Measurements from ENCODE around the gene WDR7. TPM values are rescaled to one million over a fixed set of nuclear protein-coding genes. Genes with fewer than 3 reads are reported as not detected.

The WDR7 gene
- total and polyA plus RNA-seq, 9 of the 15 experiments (the other 6 are each of a cell fraction or from before 2014, with no cell fraction given): 1.4 to 9.4 (median 5.3) TPM

- ATAC-seq (no peak), DNase-seq (ENCODE audit: extremely low read depth in 1 of 4, low spot score in 3 of 4) (no peak), FAIRE-seq (no peak)
- H3K9ac ChIP-seq (ENCODE audit: insufficient read depth in 1 of 2, low read depth in 2 of 2, low read length in 2 of 2): no peak overlapping the region
- no peaks in the 10 kb centered on the region for H3K9me1 ChIP-seq (ENCODE audit: control insufficient read depth, insufficient read depth, low read length)
- WGBS (ENCODE audit: insufficient coverage, low coverage, missing lambda C conversion rate): 0% methylated on average over 1 of the region's 1 CpG
- H3K4me1 ChIP-seq (replicated peaks in 1 of 2; ENCODE audit: control insufficient read depth in 2 of 2, insufficient read depth in 2 of 2, low read length in 2 of 2): peaks cover 0 to 5% of the 10 kb centered on the region in 2 experiments; a peak in 1 of 5 replicates
- BruUV-seq (replicated peaks): no TSS peak
- TF ChIP-seq ZC3H11A (IDR thresholded peaks at IDR 0.05; ENCODE audit: low read depth, low read length) (no peak), TCF7L2 (IDR thresholded peaks at IDR 0.05; ENCODE audit: low read depth, low read length) (no peak), PKNOX1 (IDR thresholded peaks at IDR 0.05) (no peak), ASH1L (IDR thresholded peaks at IDR 0.05; ENCODE audit: borderline replicate concordance, low read depth, partially characterized antibody) (no peak)
- CTCF ChIA-PET (ENCODE audit: low intra/inter-chr PET ratio): no interaction called here
- no peak overlapping the region for H3K4me3 ChIP-seq
- H3K27me3 ChIP-seq (ENCODE audit: control insufficient read depth in 2 of 2, insufficient read depth in 2 of 2, low read length in 2 of 2): no peaks in the 10 kb centered on the region
- no peaks in the 10 kb centered on the region for H3K9me3 ChIP-seq (replicated peaks; ENCODE audit: control insufficient read depth, insufficient read depth, low read depth, low read length)
- in situ Hi-C loops (cut with MboI): no loop called here
- no peaks in the 10 kb centered on the region for H3K79me2 ChIP-seq (ENCODE audit: control insufficient read depth, insufficient read depth, low read length)
- POLR2A ChIA-PET: interaction anchor here (1.3 kb wide), 1 partner anchor 12 kb away, joined by 3 read pairs; no protein-coding TSS in a partner anchor
- no peak overlapping the region for H3K4me2 ChIP-seq (ENCODE audit: insufficient read depth, low read length)
- H2AFZ ChIP-seq (ENCODE audit: low read depth, low read length): no peak overlapping the region
- intact Hi-C loops (cut with micrococcal nuclease): no loop called here
- H3K27ac ChIP-seq (ENCODE audit: extremely low read depth, low read depth, low read length): no peak overlapping the region
- no peaks in the 10 kb centered on the region; the same call in 2 of the 3 replicates for H3K36me3 ChIP-seq (ENCODE audit: control insufficient read depth, insufficient read depth, low read length)
- no peaks in the 10 kb centered on the region for H4K20me1 ChIP-seq (replicated peaks; ENCODE audit: control insufficient read depth, insufficient read depth, low read length)
Measured at GRCh38 chr18:56721031-56721430, 69.9 kb downstream of the WDR7 start.

- H4K20me1 ChIP-seq (replicated peaks; ENCODE audit: control insufficient read depth, insufficient read depth, low read length): no peaks in the 10 kb centered on the region
- H3K79me2 ChIP-seq (ENCODE audit: control insufficient read depth, insufficient read depth, low read length): no peaks in the 10 kb centered on the region
- DNase-seq (ENCODE audit: extremely low read depth in 1 of 4, low spot score in 3 of 4): no peak
- H3K27me3 ChIP-seq (ENCODE audit: control insufficient read depth in 2 of 2, insufficient read depth in 2 of 2, low read length in 2 of 2): no peaks in the 10 kb centered on the region
- H3K4me2 ChIP-seq (ENCODE audit: insufficient read depth, low read length): no peak overlapping the region
- no peaks in the 10 kb centered on the region for H3K9me1 ChIP-seq (ENCODE audit: control insufficient read depth, insufficient read depth, low read length)
- no peak overlapping the region for H3K27ac ChIP-seq (ENCODE audit: extremely low read depth, low read depth, low read length)
- intact Hi-C loops (cut with micrococcal nuclease) (no loop called here), in situ Hi-C loops (cut with MboI) (no loop called here)
- TF ChIP-seq ZNF707 (CRISPR knock-in tag; conservative IDR thresholded peaks at IDR 0.05): no peak
- TF ChIP-seq NR4A1 (CRISPR knock-in tag; IDR thresholded peaks at IDR 0.05): no peak
- no peak for TF ChIP-seq NR4A1 (tag; IDR thresholded peaks at IDR 0.05)
- TF ChIP-seq ARID1B (IDR thresholded peaks at IDR 0.05): no peak
- TF ChIP-seq ARNT (IDR thresholded peaks at IDR 0.05): no peak
- TF ChIP-seq JUND (IDR thresholded peaks at IDR 0.05; ENCODE audit: borderline replicate concordance, low read depth, low read length): no peak
- TF ChIP-seq JUND (tag; IDR thresholded peaks at IDR 0.05; ENCODE audit: borderline replicate concordance, low read depth, low read length): no peak
- TF ChIP-seq E2F6 (IDR thresholded peaks at IDR 0.05; ENCODE audit: borderline replicate concordance in 1 of 2, extremely low read depth in 1 of 2, insufficient read depth in 1 of 2, insufficient read length in 1 of 2, low read depth in 1 of 2, low read length in 1 of 2, poor library complexity in 1 of 2, severe bottlenecking in 1 of 2): no peak
- no peak overlapping the region for H2AFZ ChIP-seq (ENCODE audit: low read depth, low read length)
- ATAC-seq: no peak
- ChIA-PET CTCF (ENCODE audit: low intra/inter-chr PET ratio) (no interaction called here), POLR2A (interaction anchor here (1.3 kb wide), 1 partner anchor 12 kb away, joined by 3 read pairs; no protein-coding TSS in a partner anchor)
- H3K9ac ChIP-seq (ENCODE audit: insufficient read depth in 1 of 2, low read depth in 2 of 2, low read length in 2 of 2): no peak overlapping the region
- no TSS peak for BruUV-seq (replicated peaks)
- 19% methylated on average over 3 of the region's 3 CpGs for WGBS (ENCODE audit: insufficient coverage, low coverage, missing lambda C conversion rate)
- no peak for FAIRE-seq
- no peaks in the 10 kb centered on the region for H3K9me3 ChIP-seq (replicated peaks; ENCODE audit: control insufficient read depth, insufficient read depth, low read depth, low read length)
- no peak overlapping the region for H3K4me3 ChIP-seq
- peaks cover 0 to 5% of the 10 kb centered on the region in 2 experiments; a peak in 1 of 5 replicates for H3K4me1 ChIP-seq (replicated peaks in 1 of 2; ENCODE audit: control insufficient read depth in 2 of 2, insufficient read depth in 2 of 2, low read length in 2 of 2)
- no peaks in the 10 kb centered on the region; the same call in 2 of the 3 replicates for H3K36me3 ChIP-seq (ENCODE audit: control insufficient read depth, insufficient read depth, low read length)
Measured at GRCh38 chr18:56721491-56721890, 70.3 kb downstream of the WDR7 start.

Measured in K562 (cell line).